ENCODE measurements around the gene GRM5.

DNA sequence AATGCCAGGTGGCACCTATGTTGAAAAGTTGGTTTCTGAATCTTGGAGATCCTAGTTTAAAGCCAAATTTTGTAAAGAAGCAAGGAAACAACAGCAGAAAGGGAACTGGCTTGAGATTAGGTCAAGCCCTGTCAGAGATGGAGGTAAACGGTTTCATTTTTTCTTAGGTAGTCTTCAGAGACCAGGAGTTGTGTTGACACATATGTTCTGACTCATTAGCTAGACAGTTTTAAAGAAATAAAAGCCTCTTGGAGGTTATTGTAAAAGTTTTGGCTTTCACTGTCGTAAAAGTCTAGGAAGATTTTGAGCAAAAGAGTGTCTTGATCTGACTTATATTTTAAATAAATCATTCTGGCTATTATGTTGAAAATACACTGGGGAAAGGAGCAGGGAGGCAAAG is 576.8 kb downstream of the GRM5 start:
- TF ChIP-seq, protein P1, sequence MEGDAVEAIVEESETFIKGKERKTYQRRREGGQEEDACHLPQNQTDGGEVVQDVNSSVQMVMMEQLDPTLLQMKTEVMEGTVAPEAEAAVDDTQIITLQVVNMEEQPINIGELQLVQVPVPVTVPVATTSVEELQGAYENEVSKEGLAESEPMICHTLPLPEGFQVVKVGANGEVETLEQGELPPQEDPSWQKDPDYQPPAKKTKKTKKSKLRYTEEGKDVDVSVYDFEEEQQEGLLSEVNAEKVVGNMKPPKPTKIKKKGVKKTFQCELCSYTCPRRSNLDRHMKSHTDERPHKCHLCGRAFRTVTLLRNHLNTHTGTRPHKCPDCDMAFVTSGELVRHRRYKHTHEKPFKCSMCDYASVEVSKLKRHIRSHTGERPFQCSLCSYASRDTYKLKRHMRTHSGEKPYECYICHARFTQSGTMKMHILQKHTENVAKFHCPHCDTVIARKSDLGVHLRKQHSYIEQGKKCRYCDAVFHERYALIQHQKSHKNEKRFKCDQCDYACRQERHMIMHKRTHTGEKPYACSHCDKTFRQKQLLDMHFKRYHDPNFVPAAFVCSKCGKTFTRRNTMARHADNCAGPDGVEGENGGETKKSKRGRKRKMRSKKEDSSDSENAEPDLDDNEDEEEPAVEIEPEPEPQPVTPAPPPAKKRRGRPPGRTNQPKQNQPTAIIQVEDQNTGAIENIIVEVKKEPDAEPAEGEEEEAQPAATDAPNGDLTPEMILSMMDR (IDR thresholded peaks at IDR 0.05): no peak
- no peak for TF ChIP-seq POLR2A (IDR thresholded peaks at IDR 0.05)
